Adrenal gland (tissue), 5 donors: ENCODE results near the gene DARS1.

Experiments
- POLR2A ChIP-seq, 2 donors: fragments of 450-650 bp; IDR thresholded peaks; one replicate each; pipeline ENCODE4 v1.6.1; 2017; ENCODE audit warnings: antibody characterized with exemption in 2 of 2, mild to moderate bottlenecking in 2 of 2, moderate library complexity in 1 of 2
- TF ChIP-seq, protein P1 (sequence below), 6 experiments: fragments of 450-650 bp in 4 of 6; fragments of 200-600 bp in 2 of 6; sonication (generic) in 1 of 6; IDR thresholded peaks; 1 replicate in 5 of 6; 2 replicates in 1 of 6; pipeline versions ENCODE4 v1.5.1 to v1.8.0; 2016 to 2021; ENCODE audit warnings: antibody characterized with exemption in 6 of 6, mild to moderate bottlenecking in 2 of 6, moderate library complexity in 1 of 6
- donor health status: DM: no; HTN: no; CAD: no.

DNA sequence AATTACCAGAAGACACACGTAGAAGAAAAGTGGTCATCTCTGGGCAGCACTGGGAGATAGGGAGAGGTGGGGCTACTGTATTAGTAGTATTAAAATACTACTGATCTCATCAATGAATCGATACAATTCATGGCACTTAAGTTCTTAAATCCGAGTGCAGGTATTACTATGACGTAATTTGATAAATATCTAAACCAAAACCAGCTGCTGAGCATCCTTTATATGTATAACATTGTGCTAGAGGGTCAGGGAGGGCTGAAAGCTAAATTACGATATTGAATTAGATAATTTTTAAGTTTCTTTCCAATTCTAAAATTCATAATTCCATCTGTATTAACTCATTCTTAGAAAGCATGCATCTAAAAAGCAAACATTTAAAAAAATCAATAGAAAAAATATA lies 25.3 kb downstream of the DARS1 start:
- TF ChIP-seq, protein P1, sequence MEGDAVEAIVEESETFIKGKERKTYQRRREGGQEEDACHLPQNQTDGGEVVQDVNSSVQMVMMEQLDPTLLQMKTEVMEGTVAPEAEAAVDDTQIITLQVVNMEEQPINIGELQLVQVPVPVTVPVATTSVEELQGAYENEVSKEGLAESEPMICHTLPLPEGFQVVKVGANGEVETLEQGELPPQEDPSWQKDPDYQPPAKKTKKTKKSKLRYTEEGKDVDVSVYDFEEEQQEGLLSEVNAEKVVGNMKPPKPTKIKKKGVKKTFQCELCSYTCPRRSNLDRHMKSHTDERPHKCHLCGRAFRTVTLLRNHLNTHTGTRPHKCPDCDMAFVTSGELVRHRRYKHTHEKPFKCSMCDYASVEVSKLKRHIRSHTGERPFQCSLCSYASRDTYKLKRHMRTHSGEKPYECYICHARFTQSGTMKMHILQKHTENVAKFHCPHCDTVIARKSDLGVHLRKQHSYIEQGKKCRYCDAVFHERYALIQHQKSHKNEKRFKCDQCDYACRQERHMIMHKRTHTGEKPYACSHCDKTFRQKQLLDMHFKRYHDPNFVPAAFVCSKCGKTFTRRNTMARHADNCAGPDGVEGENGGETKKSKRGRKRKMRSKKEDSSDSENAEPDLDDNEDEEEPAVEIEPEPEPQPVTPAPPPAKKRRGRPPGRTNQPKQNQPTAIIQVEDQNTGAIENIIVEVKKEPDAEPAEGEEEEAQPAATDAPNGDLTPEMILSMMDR (IDR thresholded peaks at IDR 0.05) = no peak
- no peak for TF ChIP-seq POLR2A (IDR thresholded peaks at IDR 0.05)
